GM18951 (cell line): ENCODE measurements around the gene CMIP.
A peak's percentile ranks its signal among the peaks of the same experiment; 100 is the strongest.

Experiments used
- POLR2A ChIP-seq: IDR thresholded peaks from 4 replicates; pipeline ENCODE4 v1.6.1; 2011; ENCODE audit warnings: mild to moderate bottlenecking; ENCODE audit not compliant: insufficient read length, insufficient read depth; ENCODE audit errors: extremely low read depth
- in situ Hi-C: fragments of 300-500 bp; cut with MboI; formaldehyde crosslinking; loops from one replicate; pipeline ENCODE4 v1.12.0; 2022; ENCODE audit warnings: low sequenced_read_pairs, mixed read lengths, inconsistent platforms; ENCODE audit not compliant: unreplicated experiment

The CMIP gene

DNA sequence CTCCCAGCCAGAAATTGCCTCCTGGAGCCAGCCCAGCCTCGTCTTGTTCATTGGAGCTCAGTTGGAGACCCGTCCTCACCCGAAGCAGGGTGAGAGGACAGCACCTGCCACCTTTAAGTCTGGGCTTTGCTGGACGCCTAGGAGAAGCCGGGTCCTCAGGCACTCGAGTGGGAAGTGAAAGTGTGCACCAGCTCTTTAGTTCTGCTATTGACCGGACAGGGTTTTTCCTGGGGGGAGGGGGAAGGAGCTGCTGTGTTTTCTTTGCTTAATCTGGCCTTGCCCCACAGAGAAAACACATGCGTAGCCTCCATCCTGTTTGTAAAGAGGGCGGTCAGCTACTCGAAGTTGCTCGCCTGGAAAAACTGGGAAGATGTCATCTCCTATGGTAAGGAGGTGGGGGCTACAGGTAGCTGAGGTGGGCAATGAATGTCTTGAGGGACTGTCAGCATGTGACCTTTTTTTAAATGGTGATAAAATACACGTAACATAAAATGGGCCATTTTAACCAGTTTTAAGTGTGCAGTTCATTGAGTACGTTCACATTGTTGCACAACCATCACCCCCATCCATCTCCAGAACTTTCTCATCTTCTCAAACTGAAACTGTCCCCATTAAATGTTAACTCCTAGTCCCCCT lies 34.4 kb downstream of the CMIP start:
- in situ Hi-C loops, result no loop called here
- TF ChIP-seq POLR2A, result peak; percentile 46

DNA sequence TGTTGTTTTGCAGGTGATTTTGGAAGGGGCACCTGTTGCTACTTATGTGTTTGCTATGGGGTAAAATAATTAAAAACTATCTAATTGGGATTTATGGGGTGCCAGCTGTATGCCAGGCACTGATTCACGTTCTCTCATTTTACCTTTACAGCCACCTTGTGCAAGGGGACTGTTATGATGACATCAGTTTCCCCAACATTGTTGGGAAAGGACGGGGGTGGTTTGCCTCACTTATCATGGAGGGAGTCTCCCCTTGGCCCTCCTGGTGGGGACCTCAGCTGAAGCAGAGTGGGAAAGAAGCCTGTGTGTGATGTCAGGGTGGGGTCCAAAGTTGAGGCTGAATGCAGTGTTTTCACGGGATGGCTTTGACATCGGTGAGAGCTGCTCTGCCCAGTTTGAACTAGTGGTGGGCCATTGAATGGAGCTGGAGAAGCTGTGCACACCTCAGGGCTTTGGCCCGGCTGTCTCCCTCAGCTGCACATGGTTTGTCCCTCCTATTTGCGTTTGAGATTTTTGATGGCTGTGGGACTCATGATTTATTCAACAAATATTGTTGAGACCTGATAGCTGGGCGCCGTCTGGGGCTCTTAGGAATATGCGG lies 36.1 kb downstream of the CMIP start:
- in situ Hi-C loops, result no loop called here
- TF ChIP-seq POLR2A, result no peak

GRCh38 chr16:81481207-81481821 lies 36.7 kb downstream of the CMIP start:
- TF ChIP-seq POLR2A, result peak; percentile 57
- in situ Hi-C loops, result no loop called here

DNA sequence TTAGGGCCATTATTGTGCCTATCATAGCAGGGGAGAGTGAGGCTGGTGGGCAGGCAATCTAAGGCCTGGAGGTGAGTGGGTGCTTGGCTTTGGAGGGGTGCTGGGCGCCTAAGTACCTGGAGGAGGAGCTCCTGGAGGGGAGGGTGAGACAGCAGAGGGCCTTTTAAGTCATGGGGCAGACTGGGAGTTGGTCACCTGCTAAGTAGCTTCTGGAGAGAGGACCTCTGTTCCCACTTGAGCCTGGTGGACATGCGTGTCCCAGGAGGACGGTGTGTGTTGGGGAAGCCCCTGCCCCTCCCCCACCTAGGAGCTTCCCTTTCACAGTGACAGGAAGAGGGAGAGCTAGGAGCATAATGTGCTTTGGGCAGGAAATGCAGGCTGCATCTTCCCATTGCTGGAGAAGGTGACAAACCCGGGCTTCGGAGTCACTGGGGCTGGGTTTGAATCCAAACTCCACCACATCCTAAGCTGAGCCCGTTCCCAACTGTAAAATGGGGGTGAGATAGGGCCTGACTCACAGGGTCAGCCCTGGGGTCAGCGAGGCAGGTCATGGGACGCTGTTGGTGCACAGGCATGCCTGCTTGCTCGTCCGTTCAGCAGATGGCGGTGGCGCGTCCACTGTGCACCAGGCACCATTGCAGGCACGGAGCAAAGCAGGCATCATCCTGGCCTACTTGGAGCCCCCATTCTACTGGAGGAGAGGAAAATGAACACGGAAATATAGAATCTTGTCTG lies 37.9 kb downstream of the CMIP start:
- in situ Hi-C loops, result no loop called here

DNA sequence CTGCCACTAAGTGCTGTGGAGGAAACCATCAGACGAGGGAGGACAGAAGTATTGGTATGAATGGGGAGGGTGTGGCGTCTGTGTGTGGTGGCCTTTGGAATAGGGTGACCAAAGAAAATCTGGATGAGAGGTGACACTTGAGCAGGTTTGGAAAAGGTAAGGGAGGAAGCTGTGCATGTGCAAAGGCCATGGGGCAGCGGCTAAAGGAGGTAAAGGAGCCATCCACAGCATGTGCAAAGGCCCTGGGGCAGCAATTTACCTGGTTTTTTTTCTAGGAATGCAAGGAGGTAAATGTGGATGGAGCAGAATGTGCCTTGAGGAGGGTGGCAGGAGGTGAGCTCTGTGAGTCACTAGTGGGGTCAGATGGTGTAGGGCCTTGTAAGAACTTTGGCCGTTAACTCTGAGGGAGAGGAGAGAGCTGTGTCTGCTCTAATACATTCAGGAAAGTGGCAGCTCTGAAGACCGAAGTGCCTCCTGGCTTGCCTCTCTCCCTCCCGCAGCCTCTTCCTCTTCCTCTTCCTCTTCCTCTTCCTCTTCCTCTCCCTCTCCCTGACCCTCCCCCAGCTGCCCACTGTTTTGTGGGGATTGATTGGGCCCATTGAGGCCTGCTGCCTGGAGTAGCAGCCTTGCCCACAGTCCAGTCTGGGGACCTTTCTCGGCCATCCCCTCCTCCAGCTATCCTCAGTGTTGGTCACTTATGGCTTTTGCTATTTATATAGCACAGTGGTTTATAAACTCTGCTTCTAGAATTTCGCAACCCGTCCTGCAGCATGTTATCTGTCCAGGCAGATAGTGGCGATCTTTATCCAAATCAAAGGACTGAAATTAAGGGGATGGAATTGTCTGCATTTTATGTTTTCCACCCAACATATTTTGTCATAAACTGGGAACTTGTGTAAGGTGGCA lies 38.7 kb downstream of the CMIP start:
- in situ Hi-C loops, result no loop called here
- TF ChIP-seq POLR2A, result no peak

More for the DNA sequence above, 37.9 kb downstream of the CMIP start:
- no peak for TF ChIP-seq POLR2A

DNA sequence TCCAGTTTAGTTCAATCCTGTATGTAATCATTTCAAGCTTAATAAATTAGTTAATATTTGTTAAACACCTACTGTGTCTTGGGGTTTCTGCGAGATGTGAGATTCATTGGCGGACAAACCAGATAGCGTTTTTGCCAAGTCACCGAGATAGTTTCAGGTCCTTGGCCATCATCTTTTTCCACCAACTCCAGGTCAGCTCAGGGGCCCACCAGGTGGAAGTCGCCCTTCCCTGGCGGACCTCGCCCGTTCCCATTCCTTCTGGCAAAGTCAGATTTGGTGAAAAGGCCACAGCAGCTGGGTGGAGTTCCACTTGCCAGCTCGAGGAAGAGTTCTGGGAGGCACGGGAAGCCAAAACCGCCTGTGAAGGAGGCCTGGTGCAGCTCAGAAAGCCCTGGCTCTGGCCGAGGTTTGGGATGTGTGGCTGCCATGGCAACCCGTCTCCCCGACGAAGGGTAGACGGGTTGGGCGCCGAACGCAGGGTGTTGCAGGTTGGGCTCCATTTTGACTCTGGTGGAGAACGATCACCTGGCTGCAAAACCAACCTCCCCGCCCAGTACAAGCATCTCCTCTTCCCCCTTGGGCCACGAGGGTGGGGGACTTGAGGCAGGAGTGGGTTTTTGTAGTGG lies 39.5 kb downstream of the CMIP start:
- in situ Hi-C loops, result no loop called here
- TF ChIP-seq POLR2A, result no peak

GRCh38 chr16:81484908-81485624 lies 40.5 kb downstream of the CMIP start:
- in situ Hi-C loops, result no loop called here

GRCh38 chr16:81485824-81486539 lies 41.4 kb downstream of the CMIP start:
- in situ Hi-C loops, result no loop called here

More at GRCh38 chr16:81484908-81485624, 40.5 kb downstream of the CMIP start:
- TF ChIP-seq POLR2A, result no peak

DNA sequence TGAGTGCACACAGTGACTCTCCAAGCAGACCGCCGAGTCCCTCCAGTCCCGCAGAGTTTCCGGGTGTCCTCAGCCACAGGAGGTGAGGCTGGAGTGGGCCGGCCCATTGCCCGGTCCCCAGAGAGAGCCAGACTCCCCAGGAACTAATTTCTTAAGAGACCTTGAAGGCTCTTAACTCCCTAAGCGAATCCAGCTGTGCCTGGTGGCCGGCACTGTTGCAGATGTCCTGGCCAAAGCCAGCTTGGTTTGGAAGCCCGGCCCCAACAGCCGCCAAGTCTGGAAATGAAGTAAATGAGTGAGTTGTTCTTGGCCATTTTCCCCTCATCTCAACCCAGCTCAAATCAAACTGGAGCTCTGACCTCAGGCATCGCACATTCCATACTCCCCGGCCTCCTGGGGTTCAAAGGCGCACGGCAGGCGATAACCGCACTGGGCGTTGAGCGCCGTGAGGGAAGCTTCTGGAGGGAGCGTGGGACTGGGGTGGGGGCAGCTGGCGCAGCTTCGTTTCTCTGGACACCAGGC lies 42.0 kb downstream of the CMIP start:
- no peak for TF ChIP-seq POLR2A
- in situ Hi-C loops, result no loop called here

More at GRCh38 chr16:81485824-81486539, 41.4 kb downstream of the CMIP start:
- TF ChIP-seq POLR2A, result no peak

- no peak for TF ChIP-seq POLR2A
- in situ Hi-C loops, result no loop called here
These were observed 42.7 kb downstream of the CMIP start for GRCh38 chr16:81487301-81487720.
